SK-N-SH (cell line): ENCODE measurements around the gene TMX2.

ENCODE experiments used
- CTCF ChIP-seq: fragments of 200-600 bp; sonication (generic); IDR thresholded peaks from 2 replicates; pipeline ENCODE4 v1.6.1; 2017; ENCODE audit warnings: antibody characterized with exemption, mild to moderate bottlenecking, moderate library complexity
- EP300 ChIP-seq, 2 experiments: IDR thresholded peaks; 2 replicates each; pipeline versions ENCODE4 v1.4.0 to v1.6.1; 2012; ENCODE audit warnings: borderline replicate concordance in 1 of 2, low read depth in 1 of 2, low read length in 1 of 2
- GABPA ChIP-seq: IDR thresholded peaks from 2 replicates; pipeline ENCODE4 v1.4.0; 2012; ENCODE audit warnings: low read depth, mild to moderate bottlenecking
- RCOR1 ChIP-seq: fragments of 150-350 bp; IDR thresholded peaks from 2 replicates; pipeline ENCODE4 v1.6.1; 2017; ENCODE audit warnings: antibody characterized with exemption, low read length
- SIN3A ChIP-seq: IDR thresholded peaks from 2 replicates; pipeline ENCODE4 v1.6.1; 2012; ENCODE audit warnings: low read depth, mild to moderate bottlenecking, low read length, moderate library complexity, borderline replicate concordance
- TCF12 ChIP-seq: IDR thresholded peaks from 2 replicates; pipeline ENCODE4 v1.4.0; 2012

DNA sequence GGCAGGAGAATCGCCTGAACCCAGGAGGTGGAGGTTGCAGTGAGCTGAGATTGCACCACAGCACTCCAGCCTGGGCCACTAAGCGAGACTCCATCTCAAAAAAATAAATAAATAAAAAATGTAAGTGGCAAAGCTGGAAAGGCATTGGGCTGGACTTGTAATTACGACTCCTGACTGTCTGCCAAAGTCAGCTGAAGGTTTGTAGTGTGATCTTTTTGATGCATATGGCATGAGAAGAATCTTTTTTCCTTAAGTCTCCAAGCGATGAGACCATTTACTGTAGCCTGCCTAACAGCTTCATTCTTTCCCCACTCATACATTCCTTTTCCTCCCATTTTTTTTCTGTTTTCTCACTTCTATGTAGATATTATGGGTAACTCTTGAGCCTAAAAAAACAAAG lies 74.0 kb downstream of the TMX2 start:
- TF ChIP-seq CTCF (no peak), EP300 (IDR thresholded peaks at IDR 0.05; ENCODE audit: borderline replicate concordance in 1 of 2, low read depth in 1 of 2, low read length in 1 of 2) (no peak), RCOR1 (no peak), SIN3A (no peak), TCF12 (no peak), GABPA (no peak)
